SKM-1 (cell line): ENCODE measurements around the gene POLR2J.
"Not testable (repeated sequence)": the region's sequence is repeated elsewhere in the genome, so short reads cannot be mapped to it uniquely, and the experiment has no call there.

Experiments used
- DNase-seq: peaks from one replicate; lab custom pipeline; 2025; ENCODE audit not compliant: unreplicated experiment; lab: John Stamatoyannopoulos, UW

The POLR2J gene

GRCh38 chr7:102478314-102479208 is at the start of gene POLR2J:
Gene POLR2J, minus strand, starts transcription at chr7:102478922. Its CDS starts 62 bp downstream, at chr7:102478860.
- not testable (repeated sequence) for DNase-seq

- DNase-seq: not testable (repeated sequence)
Observed at GRCh38 chr7:102527822-102528793, 49.4 kb upstream of the POLR2J start.

DNA sequence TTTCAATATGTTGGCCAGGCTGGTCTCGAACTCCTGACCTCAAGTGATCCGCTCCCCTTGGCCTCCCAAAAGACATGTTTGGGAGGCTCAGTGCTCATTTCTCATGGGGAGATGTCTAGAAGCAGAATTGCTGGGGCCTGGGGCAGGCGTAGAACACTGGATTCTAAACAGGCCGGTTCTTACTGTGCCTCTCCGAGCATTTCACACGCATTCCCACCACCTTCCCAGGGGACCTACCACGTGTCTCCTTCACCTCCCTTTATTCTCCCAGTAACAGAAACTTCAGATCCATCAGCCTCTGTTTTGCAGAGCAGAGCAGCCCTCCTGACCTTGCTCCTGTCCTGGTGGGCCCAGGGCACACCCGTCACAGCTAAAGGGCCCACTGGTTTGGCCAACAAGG is 48.5 kb upstream of the POLR2J start:
- not testable (repeated sequence) for DNase-seq

DNA sequence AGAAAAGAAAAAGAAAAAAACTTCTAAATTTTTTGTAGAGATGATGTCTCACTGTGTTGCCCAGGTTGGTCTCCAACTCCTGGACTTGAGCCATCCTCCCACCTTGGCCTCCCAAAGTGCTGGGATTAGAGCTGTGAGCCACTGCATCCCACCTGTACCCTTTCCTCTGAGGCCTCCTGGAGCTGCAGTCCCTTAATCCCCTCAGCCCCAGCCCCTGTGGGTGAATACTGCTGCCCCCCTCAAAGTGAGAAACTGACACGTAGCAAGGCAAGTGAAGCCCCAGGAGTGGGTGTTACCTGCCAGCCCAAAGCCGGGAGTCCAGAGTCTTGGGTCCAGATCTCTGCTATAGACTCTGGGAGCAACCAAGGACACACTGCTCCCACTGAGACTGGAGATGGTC is 46.1 kb upstream of the POLR2J start:
- not testable (repeated sequence) for DNase-seq

GRCh38 chr7:102520797-102521196 is 42.1 kb upstream of the POLR2J start:
- not testable (repeated sequence) for DNase-seq

- DNase-seq: not testable (repeated sequence)
Observed at GRCh38 chr7:102517550-102518147, 38.9 kb upstream of the POLR2J start, which contains the start of gene RASA4B. Gene RASA4B, minus strand, starts transcription at chr7:102517777. Its CDS starts 67 bp downstream, at chr7:102517710.

DNA sequence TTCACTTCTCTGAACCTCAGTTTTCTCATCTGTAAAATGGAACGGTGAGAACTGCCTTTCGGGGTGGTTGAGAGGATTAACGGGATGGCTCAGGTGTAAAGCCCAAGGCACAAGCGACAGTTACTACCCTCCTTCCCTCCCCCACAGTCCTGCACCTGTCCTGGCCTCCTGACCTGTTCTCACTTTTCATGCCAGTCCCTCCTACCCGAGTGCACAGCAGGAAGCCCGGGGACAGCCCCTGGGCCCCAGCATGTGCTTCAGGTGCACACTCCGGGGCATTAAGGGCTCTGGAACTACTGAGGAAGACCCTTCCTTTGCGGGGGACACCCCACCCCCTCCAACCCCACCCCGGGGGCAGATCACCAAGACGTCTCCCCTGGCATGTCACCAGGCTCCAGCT is 38.2 kb upstream of the POLR2J start:
- not testable (repeated sequence) for DNase-seq

- DNase-seq: not testable (repeated sequence)
Observed at GRCh38 chr7:102515889-102516288, 37.2 kb upstream of the POLR2J start.

GRCh38 chr7:102514881-102515721 is 36.4 kb upstream of the POLR2J start:
- not testable (repeated sequence) for DNase-seq

GRCh38 chr7:102512642-102513221 is 34.0 kb upstream of the POLR2J start:
- DNase-seq: not testable (repeated sequence)

- not testable (repeated sequence) for DNase-seq
Observed at GRCh38 chr7:102511860-102512522, 33.3 kb upstream of the POLR2J start.

DNA sequence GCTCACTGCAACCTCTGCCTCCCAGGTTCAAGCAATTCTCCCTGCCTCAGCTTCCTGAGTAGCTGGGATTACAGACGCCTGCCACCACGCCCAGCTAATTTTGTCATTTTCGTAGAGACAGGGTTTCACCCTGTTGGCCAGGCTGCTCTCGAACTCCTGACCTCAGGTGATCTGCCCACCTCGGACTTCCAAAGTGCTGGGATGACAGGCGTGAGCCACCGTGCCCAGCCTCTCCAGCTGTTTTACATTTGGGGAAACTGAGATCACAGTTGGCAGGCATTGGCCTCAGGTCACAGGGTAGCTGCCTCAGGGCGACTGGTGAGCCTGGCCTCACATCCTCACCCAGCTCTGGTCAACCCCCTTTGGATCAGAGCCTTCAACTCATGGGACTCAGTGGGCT is 31.9 kb upstream of the POLR2J start:
- not testable (repeated sequence) for DNase-seq

GRCh38 chr7:102507410-102508088 is 28.8 kb upstream of the POLR2J start:
- DNase-seq: not testable (repeated sequence)

GRCh38 chr7:102505298-102506185 is 26.8 kb upstream of the POLR2J start:
- DNase-seq: not testable (repeated sequence)

GRCh38 chr7:102503141-102503540 is 24.4 kb upstream of the POLR2J start:
- DNase-seq: not testable (repeated sequence)

DNA sequence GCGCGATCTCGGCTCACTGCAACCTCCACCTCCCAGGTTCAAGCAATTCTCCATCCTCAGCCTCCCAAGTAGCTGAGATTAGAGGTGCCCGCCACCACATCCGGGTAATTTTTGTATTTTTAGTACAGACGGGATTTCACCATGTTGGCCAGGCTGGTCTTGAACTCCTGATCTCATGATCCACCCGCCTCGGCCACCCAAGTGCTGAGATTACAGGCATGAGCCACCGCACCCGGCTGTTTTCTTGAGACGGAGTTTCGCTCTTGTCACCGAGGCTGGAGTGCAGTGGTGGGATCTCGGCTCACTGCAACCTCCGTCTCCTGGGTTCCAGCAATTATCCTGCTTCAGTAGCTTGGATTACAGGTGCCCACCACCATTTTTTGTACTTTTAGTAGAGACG is 19.6 kb upstream of the POLR2J start:
- DNase-seq: not testable (repeated sequence)

GRCh38 chr7:102497308-102497707 is 18.6 kb upstream of the POLR2J start:
- DNase-seq: not testable (repeated sequence)
